Spleen (tissue), 7 donors: ENCODE results near the gene CACNA1C.

Experiments used
- POLR2A ChIP-seq, 3 donors: fragments of 450-650 bp; IDR thresholded peaks; one replicate each; pipeline ENCODE4 v1.5.1; 2017; ENCODE audit warnings: antibody characterized with exemption in 3 of 3, mild to moderate bottlenecking in 1 of 3
- TF ChIP-seq, protein P1 (sequence below), 11 experiments: fragments of 200-600 bp in 7 of 11; fragments of 450-650 bp in 4 of 11; sonication (generic) in 4 of 11; IDR thresholded peaks in 8 of 11; conservative IDR thresholded peaks in 3 of 11; 1 replicate in 7 of 11; 2 replicates in 4 of 11; pipeline versions ENCODE4 v1.4.0 to v1.8.0; 2016 to 2021; ENCODE audit warnings: antibody characterized with exemption in 11 of 11, inconsistent platforms in 4 of 11, mild to moderate bottlenecking in 1 of 11
- donor health status: DM: no; HTN: no; CAD: no; lungs with moderate emphysema.
- donor health status: DM: no; HTN: no; CAD: no.
- donor health status: DM: no; HTN: no; CAD: no.

- TF ChIP-seq, protein P1, sequence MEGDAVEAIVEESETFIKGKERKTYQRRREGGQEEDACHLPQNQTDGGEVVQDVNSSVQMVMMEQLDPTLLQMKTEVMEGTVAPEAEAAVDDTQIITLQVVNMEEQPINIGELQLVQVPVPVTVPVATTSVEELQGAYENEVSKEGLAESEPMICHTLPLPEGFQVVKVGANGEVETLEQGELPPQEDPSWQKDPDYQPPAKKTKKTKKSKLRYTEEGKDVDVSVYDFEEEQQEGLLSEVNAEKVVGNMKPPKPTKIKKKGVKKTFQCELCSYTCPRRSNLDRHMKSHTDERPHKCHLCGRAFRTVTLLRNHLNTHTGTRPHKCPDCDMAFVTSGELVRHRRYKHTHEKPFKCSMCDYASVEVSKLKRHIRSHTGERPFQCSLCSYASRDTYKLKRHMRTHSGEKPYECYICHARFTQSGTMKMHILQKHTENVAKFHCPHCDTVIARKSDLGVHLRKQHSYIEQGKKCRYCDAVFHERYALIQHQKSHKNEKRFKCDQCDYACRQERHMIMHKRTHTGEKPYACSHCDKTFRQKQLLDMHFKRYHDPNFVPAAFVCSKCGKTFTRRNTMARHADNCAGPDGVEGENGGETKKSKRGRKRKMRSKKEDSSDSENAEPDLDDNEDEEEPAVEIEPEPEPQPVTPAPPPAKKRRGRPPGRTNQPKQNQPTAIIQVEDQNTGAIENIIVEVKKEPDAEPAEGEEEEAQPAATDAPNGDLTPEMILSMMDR (IDR thresholded peaks at IDR 0.05 in 8 of 11, conservative IDR thresholded peaks at IDR 0.05 in 3 of 11), result no peak
- no peak for TF ChIP-seq POLR2A (IDR thresholded peaks at IDR 0.05)
Measured at GRCh38 chr12:2355198-2355597, 302.4 kb downstream of the CACNA1C start.
